Thyroid gland (tissue), 4 donors: ENCODE results near the gene EDNRA.

Experiments
- CTCF ChIP-seq, 6 experiments: fragments of 200-600 bp in 3 of 6; fragments of 450-650 bp in 3 of 6; sonication (generic) in 3 of 6; IDR thresholded peaks; one replicate each; pipeline ENCODE4 v1.5.1; 2016 to 2019; ENCODE audit warnings: antibody characterized with exemption in 6 of 6, mild to moderate bottlenecking in 2 of 6, inconsistent platforms in 1 of 6, moderate library complexity in 1 of 6
- POLR2A ChIP-seq, 2 donors: fragments of 450-650 bp; IDR thresholded peaks; one replicate each; pipeline ENCODE4 v1.6.1; 2017; ENCODE audit warnings: antibody characterized with exemption in 2 of 2, mild to moderate bottlenecking in 2 of 2, moderate library complexity in 1 of 2

- TF ChIP-seq CTCF (IDR thresholded peaks at IDR 0.05) (no peak), POLR2A (IDR thresholded peaks at IDR 0.05) (no peak)
These were observed 27.2 kb upstream of the EDNRA start for GRCh38 chr4:147453561-147454141.
